ENCODE measurements around the gene ATAT1.

DNA sequence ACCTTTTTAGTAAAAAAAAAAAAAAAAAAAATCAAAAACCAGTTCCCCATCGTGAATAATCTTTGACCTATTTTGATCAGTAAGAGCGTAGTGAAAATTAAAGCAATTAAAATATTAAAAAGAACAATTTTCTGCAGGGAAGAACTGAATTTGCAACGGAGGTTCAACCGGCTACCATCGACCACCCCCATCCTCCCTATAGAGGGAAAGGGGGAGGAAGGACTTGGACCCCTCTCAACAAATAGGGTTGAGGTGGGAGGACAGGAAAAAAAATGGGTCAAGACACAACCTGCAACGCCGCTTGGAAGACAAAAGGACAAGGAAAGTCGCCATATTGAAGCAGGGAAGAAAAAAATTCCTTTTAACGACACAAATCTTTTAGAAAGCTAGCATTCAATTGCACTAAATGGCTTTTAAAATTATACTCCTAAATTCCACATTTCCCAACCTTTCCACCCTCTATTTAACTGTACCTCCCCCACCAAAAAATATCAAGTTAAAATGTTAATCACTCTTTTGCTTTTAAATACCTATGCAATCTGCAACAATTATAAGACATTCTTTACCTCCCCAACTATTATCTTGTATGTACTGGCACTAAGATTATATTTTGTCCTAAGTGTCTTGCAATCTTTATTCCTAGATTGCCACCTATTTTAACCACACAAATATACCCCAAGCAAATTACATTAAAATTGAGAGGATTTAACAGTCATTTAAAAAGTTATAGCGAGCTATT lies 11.3 kb upstream of the ATAT1 start:
- TF ChIP-seq MAFK (IDR thresholded peaks at IDR 0.05; ENCODE audit: low read depth, low read length) (no peak), POLR2A (IDR thresholded peaks at IDR 0.05; ENCODE audit: low read depth, low read length) (peak; percentile 95), CEBPB (IDR thresholded peaks at IDR 0.05; ENCODE audit: low read depth, low read length) (no peak), RAD21 (IDR thresholded peaks at IDR 0.05; ENCODE audit: low read length) (no peak)
- TF ChIP-seq, protein P1, sequence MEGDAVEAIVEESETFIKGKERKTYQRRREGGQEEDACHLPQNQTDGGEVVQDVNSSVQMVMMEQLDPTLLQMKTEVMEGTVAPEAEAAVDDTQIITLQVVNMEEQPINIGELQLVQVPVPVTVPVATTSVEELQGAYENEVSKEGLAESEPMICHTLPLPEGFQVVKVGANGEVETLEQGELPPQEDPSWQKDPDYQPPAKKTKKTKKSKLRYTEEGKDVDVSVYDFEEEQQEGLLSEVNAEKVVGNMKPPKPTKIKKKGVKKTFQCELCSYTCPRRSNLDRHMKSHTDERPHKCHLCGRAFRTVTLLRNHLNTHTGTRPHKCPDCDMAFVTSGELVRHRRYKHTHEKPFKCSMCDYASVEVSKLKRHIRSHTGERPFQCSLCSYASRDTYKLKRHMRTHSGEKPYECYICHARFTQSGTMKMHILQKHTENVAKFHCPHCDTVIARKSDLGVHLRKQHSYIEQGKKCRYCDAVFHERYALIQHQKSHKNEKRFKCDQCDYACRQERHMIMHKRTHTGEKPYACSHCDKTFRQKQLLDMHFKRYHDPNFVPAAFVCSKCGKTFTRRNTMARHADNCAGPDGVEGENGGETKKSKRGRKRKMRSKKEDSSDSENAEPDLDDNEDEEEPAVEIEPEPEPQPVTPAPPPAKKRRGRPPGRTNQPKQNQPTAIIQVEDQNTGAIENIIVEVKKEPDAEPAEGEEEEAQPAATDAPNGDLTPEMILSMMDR (conservative IDR thresholded peaks at IDR 0.05; ENCODE audit: low read depth, low read length) = no peak
